Stomach (tissue), 9 donors: ENCODE data around the gene UGT3A2. TPM values are rescaled to one million over a fixed set of nuclear protein-coding genes. Genes with fewer than 3 reads are reported as not detected.
A peak's percentile ranks its signal among the peaks of the same experiment; 100 is the strongest.
"Not testable (repeated sequence)": the region's sequence is repeated elsewhere in the genome, so short reads cannot be mapped to it uniquely, and the experiment has no call there.

Experiments
- DNase-seq, 2 donors: peaks; one replicate each; pipeline versions ENCODE4 v3.0.0 to v3.0.0-alpha.2; 2013 to 2019
- H3K27ac ChIP-seq, 5 donors: fragments of 200-600 bp in 4 of 5; sonication (generic) in 4 of 5; one replicate each; pipeline ENCODE4 v1.5.1; 2013 to 2019; ENCODE audit warnings: mild to moderate bottlenecking in 1 of 5, moderate library complexity in 1 of 5
- H3K27me3 ChIP-seq, 3 donors: fragments of 200-600 bp; sonication (generic); one replicate each; pipeline ENCODE4 v1.5.1; 2017 to 2019; ENCODE audit warnings: mixed run types in 1 of 3
- H3K36me3 ChIP-seq, 4 donors: fragments of 200-600 bp; sonication (generic); 1 replicate in 3 of 4; 2 replicates in 1 of 4; pipeline ENCODE4 v1.5.1; 2016 to 2019
- H3K4me1 ChIP-seq, 4 donors: fragments of 200-600 bp; sonication (generic); one replicate each; pipeline ENCODE4 v1.5.1; 2016 to 2019
- H3K4me3 ChIP-seq, 4 donors: fragments of 200-600 bp; sonication (generic) in 3 of 4; one replicate each; pipeline ENCODE4 v1.5.1; 2016 to 2019; ENCODE audit warnings: mild to moderate bottlenecking in 1 of 4
- H3K9me3 ChIP-seq, 4 donors: fragments of 200-600 bp; sonication (generic); one replicate each; pipeline ENCODE4 v1.5.1; 2016 to 2019
- CTCF ChIP-seq, 7 experiments: fragments of 450-650 bp in 4 of 7; fragments of 200-600 bp in 3 of 7; sonication (generic) in 3 of 7; IDR thresholded peaks; one replicate each; pipeline ENCODE4 v1.5.1; 2016 to 2019; ENCODE audit warnings: antibody characterized with exemption in 7 of 7, control low read depth in 2 of 7, mild to moderate bottlenecking in 1 of 7
- EP300 ChIP-seq: sonication (generic); formaldehyde crosslinking; IDR thresholded peaks from one replicate; pipeline ENCODE4 v1.6.1; 2017; ENCODE audit warnings: antibody characterized with exemption
- POLR2A ChIP-seq, 4 donors: fragments of 450-650 bp; IDR thresholded peaks; one replicate each; pipeline ENCODE4 v1.6.1; 2016; ENCODE audit warnings: antibody characterized with exemption in 4 of 4, control low read depth in 2 of 4, mild to moderate bottlenecking in 1 of 4, moderate library complexity in 1 of 4
- POLR2AphosphoS5 ChIP-seq, 3 donors: sonication (generic); formaldehyde crosslinking; IDR thresholded peaks; one replicate each; pipeline ENCODE4 v1.6.1; 2016; ENCODE audit warnings: antibody characterized with exemption in 3 of 3
- WGBS, 5 donors: extraction: QIAGEN DNeasy Blood & Tissue Kit in 3 of 5; methylation state at CpG; one replicate each; pipeline versions ENCODE4 v1.1.5 to v1.1.7; 2013 to 2018; 5-methylcytosine and 5-hydroxymethylcytosine counted together
- intact Hi-C: fragments of 100-400 bp; cut with DNase I; formaldehyde crosslinking; loops from one replicate; pipeline ENCODE4 v1.15.1; 2023; ENCODE audit warnings: low total_unique reads
- polyA plus RNA-seq, 3 donors: library from polyadenylated mRNA; stranded (reverse); fragments of 200-250 nt; gene quantifications; one replicate each; pipeline ENCODE4 v1.2.3, GENCODE V29; 2013
- total RNA-seq, 5 donors: library from RNA; depleted of rRNA; stranded (reverse); fragments of >200 nt; gene quantifications; one replicate each; pipeline versions ENCODE4 v1.1.0 to v1.2.3, GENCODE V29; 2014 to 2016
- donor health status: healthy with polysubstance abuse.
- donor health status: Bipolar disorder and iron deficiency.
- donor health status: healthy.

Gene UGT3A2
- total and polyA plus RNA-seq, 8 donors, result 2.0 TPM; not detected in 7

- Histone ChIP-seq H3K4me1 (no peaks in the 10 kb centered on the region), H3K36me3 (no peaks in the 10 kb centered on the region), H3K27me3 (no peaks in the 10 kb centered on the region), H3K27ac (no peak overlapping the region), H3K4me3 (no peak overlapping the region), H3K9me3 (no peaks in the 10 kb centered on the region)
- no peak for TF ChIP-seq CTCF (IDR thresholded peaks at IDR 0.05)
- TF ChIP-seq POLR2A (IDR thresholded peaks at IDR 0.05), result no peak
- TF ChIP-seq POLR2AphosphoS5 (IDR thresholded peaks at IDR 0.05), result no peak
- TF ChIP-seq EP300, result no peak
- WGBS, 5 donors, result 74 to 93% (median 85%) methylated on average over 6 of the region's 6 CpGs
- intact Hi-C loops, result no loop called here
- DNase-seq, result no peak
Measured at GRCh38 chr5:36031223-36031622, 35.5 kb downstream of the UGT3A2 start.

- intact Hi-C loops, result no loop called here
Measured at GRCh38 chr5:36029914-36030313, 36.8 kb downstream of the UGT3A2 start.

GRCh38 chr5:36028816-36029465 is 37.7 kb downstream of the UGT3A2 start:
- no peaks in the 10 kb centered on the region for H3K27me3 ChIP-seq
- TF ChIP-seq POLR2A (IDR thresholded peaks at IDR 0.05) (no peak), EP300 (no peak), POLR2AphosphoS5 (IDR thresholded peaks at IDR 0.05) (no peak), CTCF (IDR thresholded peaks at IDR 0.05) (no peak)
- WGBS, 5 donors, result 61 to 77% (median 68%) methylated on average over 5 of the region's 5 CpGs
- H3K4me3 ChIP-seq, result no peak overlapping the region
- no peak overlapping the region for H3K27ac ChIP-seq
- no peaks in the 10 kb centered on the region for H3K9me3 ChIP-seq
- no peaks in the 10 kb centered on the region for H3K4me1 ChIP-seq
- intact Hi-C loops, result no loop called here
- no peak for DNase-seq
- H3K36me3 ChIP-seq, result no peaks in the 10 kb centered on the region

More at GRCh38 chr5:36029914-36030313, 36.8 kb downstream of the UGT3A2 start:
- TF ChIP-seq POLR2AphosphoS5 (IDR thresholded peaks at IDR 0.05) (no peak), POLR2A (IDR thresholded peaks at IDR 0.05) (no peak), EP300 (no peak), CTCF (IDR thresholded peaks at IDR 0.05) (no peak)
- Histone ChIP-seq H3K4me1 (no peaks in the 10 kb centered on the region), H3K9me3 (no peaks in the 10 kb centered on the region), H3K27me3 (no peaks in the 10 kb centered on the region), H3K4me3 (no peak overlapping the region), H3K27ac (no peak overlapping the region), H3K36me3 (no peaks in the 10 kb centered on the region)
- WGBS, 5 donors, result 75 to 100% (median 89%) methylated on average over 1 of the region's 1 CpG
- DNase-seq, result peak in 1 of 2 donors; percentile 18

- Histone ChIP-seq H3K4me1 (no peaks in the 10 kb centered on the region), H3K9me3 (no peaks in the 10 kb centered on the region), H3K4me3 (no peak overlapping the region), H3K27ac (no peak overlapping the region), H3K27me3 (no peaks in the 10 kb centered on the region), H3K36me3 (no peaks in the 10 kb centered on the region)
- TF ChIP-seq POLR2A (IDR thresholded peaks at IDR 0.05), result no peak
- WGBS, 5 donors, result 71 to 80% (median 75%) methylated on average over 6 to 8 of the region's 8 CpGs
- intact Hi-C loops, result no loop called here
- no peak for DNase-seq
Measured at GRCh38 chr5:36027711-36028110, 39.0 kb downstream of the UGT3A2 start.

GRCh38 chr5:36026706-36027465 is 39.8 kb downstream of the UGT3A2 start:
- Histone ChIP-seq H3K27ac (no peak overlapping the region), H3K4me1 (no peaks in the 10 kb centered on the region), H3K27me3 (no peaks in the 10 kb centered on the region), H3K9me3 (no peaks in the 10 kb centered on the region), H3K36me3 (no peaks in the 10 kb centered on the region), H3K4me3 (no peak overlapping the region)
- DNase-seq, result peak in 1 of 2 donors; percentile 30
- no peak for TF ChIP-seq POLR2AphosphoS5 (IDR thresholded peaks at IDR 0.05)
- no peak for TF ChIP-seq CTCF (IDR thresholded peaks at IDR 0.05)
- TF ChIP-seq POLR2A (IDR thresholded peaks at IDR 0.05), result no peak
- TF ChIP-seq EP300, result no peak
- 43 to 62% (median 59%) methylated on average over 6 of the region's 6 CpGs for WGBS, 5 donors
- intact Hi-C loops, result no loop called here

GRCh38 chr5:36022246-36022645 is 44.4 kb downstream of the UGT3A2 start:
- H3K27me3 ChIP-seq, H3K27ac ChIP-seq, H3K36me3 ChIP-seq, H3K4me3 ChIP-seq, DNase-seq, H3K9me3 ChIP-seq, H3K4me1 ChIP-seq, intact Hi-C loops: not testable (repeated sequence)
- WGBS, 5 donors, result 71 to 78% (median 74%) methylated on average over 6 of the region's 6 CpGs

- H3K36me3 ChIP-seq, H3K27ac ChIP-seq, intact Hi-C loops, H3K4me1 ChIP-seq, H3K27me3 ChIP-seq, DNase-seq, H3K4me3 ChIP-seq: not testable (repeated sequence)
- WGBS, 5 donors, result 86 to 93% (median 92%) methylated on average over 5 of the region's 5 CpGs
- peaks cover 0 to 16% (median 13%) of the 10 kb centered on the region in 4 donors for H3K9me3 ChIP-seq
Measured at GRCh38 chr5:36019584-36019983, 47.1 kb downstream of the UGT3A2 start.
